Duodenal mucosa (tissue), 2 donors: ENCODE results near the gene RP2.

Experiments used
- H3K27ac ChIP-seq: one replicate; pipeline ENCODE4 v1.7.0; 2013; ENCODE audit warnings: low read depth, low read length
- H3K27me3 ChIP-seq, 2 donors: one replicate each; pipeline ENCODE4 v1.7.0; 2013; ENCODE audit warnings: low read length in 2 of 2, control low read depth in 1 of 2; ENCODE audit not compliant: insufficient read depth in 2 of 2, control insufficient read depth in 1 of 2
- H3K36me3 ChIP-seq, 2 donors: one replicate each; pipeline ENCODE4 v1.7.0; 2013; ENCODE audit warnings: low read length in 2 of 2, control low read depth in 1 of 2; ENCODE audit not compliant: insufficient read depth in 2 of 2, control insufficient read depth in 1 of 2
- H3K4me1 ChIP-seq, 2 donors: one replicate each; pipeline ENCODE4 v1.7.0; 2013; ENCODE audit warnings: low read length in 2 of 2, control low read depth in 1 of 2; ENCODE audit not compliant: insufficient read depth in 2 of 2, control insufficient read depth in 1 of 2
- H3K4me3 ChIP-seq, 2 donors: one replicate each; pipeline ENCODE4 v1.7.0; 2013; ENCODE audit warnings: low read length in 2 of 2, low read depth in 1 of 2
- H3K9ac ChIP-seq, 2 donors: one replicate each; pipeline ENCODE4 v1.7.0; 2013; ENCODE audit warnings: low read length in 2 of 2, low read depth in 1 of 2
- H3K9me3 ChIP-seq, 2 donors: one replicate each; pipeline ENCODE4 v1.7.0; 2013; ENCODE audit warnings: low read length in 2 of 2, control low read depth in 1 of 2; ENCODE audit not compliant: control insufficient read depth in 1 of 2

The RP2 gene

GRCh38 chrX:46841346-46841745 is 4.5 kb downstream of the RP2 start:
- Histone ChIP-seq H3K4me1 (peaks cover 0 to 3% of the 10 kb centered on the region in 2 donors), H3K27ac (no peak overlapping the region), H3K4me3 (no peak overlapping the region), H3K9ac (no peak overlapping the region), H3K9me3 (no peaks in the 10 kb centered on the region), H3K27me3 (no peaks in the 10 kb centered on the region), H3K36me3 (no peaks in the 10 kb centered on the region)

- no peaks in the 10 kb centered on the region for H3K36me3 ChIP-seq
These were observed 8.1 kb downstream of the RP2 start for GRCh38 chrX:46844913-46845312.

GRCh38 chrX:46849933-46850332 is 13.1 kb downstream of the RP2 start:
- Histone ChIP-seq H3K36me3 (peaks cover 0 to 7% of the 10 kb centered on the region in 2 donors), H3K4me1 (no peaks in the 10 kb centered on the region), H3K4me3 (no peak overlapping the region), H3K27ac (no peak overlapping the region), H3K9ac (no peak overlapping the region), H3K9me3 (no peaks in the 10 kb centered on the region), H3K27me3 (no peaks in the 10 kb centered on the region)

More at GRCh38 chrX:46844913-46845312, 8.1 kb downstream of the RP2 start:
- no peaks in the 10 kb centered on the region for H3K27me3 ChIP-seq
- peaks cover 0 to 3% of the 10 kb centered on the region in 2 donors for H3K4me1 ChIP-seq
- no peaks in the 10 kb centered on the region for H3K9me3 ChIP-seq
- H3K9ac ChIP-seq: no peak overlapping the region
- H3K27ac ChIP-seq: no peak overlapping the region
- H3K4me3 ChIP-seq: no peak overlapping the region

GRCh38 chrX:46850771-46851170 is 13.9 kb downstream of the RP2 start:
- Histone ChIP-seq H3K36me3 (peaks cover 0 to 10% of the 10 kb centered on the region in 2 donors), H3K27ac (no peak overlapping the region)

GRCh38 chrX:46856483-46856882 is 19.6 kb downstream of the RP2 start:
- no peak overlapping the region for H3K4me3 ChIP-seq

More at GRCh38 chrX:46850771-46851170, 13.9 kb downstream of the RP2 start:
- no peak overlapping the region for H3K4me3 ChIP-seq
- H3K9ac ChIP-seq: no peak overlapping the region
- no peaks in the 10 kb centered on the region for H3K4me1 ChIP-seq
- no peaks in the 10 kb centered on the region for H3K9me3 ChIP-seq
- no peaks in the 10 kb centered on the region for H3K27me3 ChIP-seq

GRCh38 chrX:46860557-46860956 is 23.7 kb downstream of the RP2 start:
- Histone ChIP-seq H3K9me3 (no peaks in the 10 kb centered on the region), H3K4me1 (no peaks in the 10 kb centered on the region), H3K9ac (no peak overlapping the region), H3K27ac (no peak overlapping the region), H3K27me3 (no peaks in the 10 kb centered on the region), H3K4me3 (no peak overlapping the region), H3K36me3 (peaks cover 3 to 4% of the 10 kb centered on the region in 2 donors)

More at GRCh38 chrX:46856483-46856882, 19.6 kb downstream of the RP2 start:
- Histone ChIP-seq H3K9ac (no peak overlapping the region), H3K9me3 (no peaks in the 10 kb centered on the region), H3K4me1 (no peaks in the 10 kb centered on the region), H3K36me3 (peaks cover 0 to 11% of the 10 kb centered on the region in 2 donors), H3K27me3 (no peaks in the 10 kb centered on the region), H3K27ac (no peak overlapping the region)

- H3K27ac ChIP-seq: no peak overlapping the region
These were observed 26.2 kb downstream of the RP2 start for GRCh38 chrX:46863072-46863471.

GRCh38 chrX:46864606-46865005 is 27.8 kb downstream of the RP2 start:
- peaks cover 4 to 7% of the 10 kb centered on the region in 2 donors for H3K36me3 ChIP-seq
- no peak overlapping the region for H3K27ac ChIP-seq
- no peaks in the 10 kb centered on the region for H3K27me3 ChIP-seq
- no peak overlapping the region for H3K9ac ChIP-seq
- H3K4me1 ChIP-seq: no peaks in the 10 kb centered on the region
- H3K4me3 ChIP-seq: no peak overlapping the region
- no peaks in the 10 kb centered on the region for H3K9me3 ChIP-seq

More at GRCh38 chrX:46863072-46863471, 26.2 kb downstream of the RP2 start:
- Histone ChIP-seq H3K36me3 (peaks cover 4 to 7% of the 10 kb centered on the region in 2 donors), H3K27me3 (no peaks in the 10 kb centered on the region), H3K9me3 (no peaks in the 10 kb centered on the region), H3K4me3 (no peak overlapping the region), H3K9ac (no peak overlapping the region), H3K4me1 (no peaks in the 10 kb centered on the region)

- no peaks in the 10 kb centered on the region for H3K9me3 ChIP-seq
- H3K36me3 ChIP-seq: peaks cover 4 to 7% of the 10 kb centered on the region in 2 donors
- H3K4me3 ChIP-seq: no peak overlapping the region
- H3K4me1 ChIP-seq: no peaks in the 10 kb centered on the region
- no peaks in the 10 kb centered on the region for H3K27me3 ChIP-seq
- no peak overlapping the region for H3K27ac ChIP-seq
- H3K9ac ChIP-seq: no peak overlapping the region
These were observed 28.4 kb downstream of the RP2 start for GRCh38 chrX:46865281-46865680.

GRCh38 chrX:46866726-46867125 is 29.9 kb downstream of the RP2 start:
- no peak overlapping the region for H3K4me3 ChIP-seq
- no peaks in the 10 kb centered on the region for H3K27me3 ChIP-seq
- no peaks in the 10 kb centered on the region for H3K9me3 ChIP-seq
- no peak overlapping the region for H3K27ac ChIP-seq
- H3K36me3 ChIP-seq: peaks cover 4 to 5% of the 10 kb centered on the region in 2 donors
- H3K9ac ChIP-seq: no peak overlapping the region
- H3K4me1 ChIP-seq: no peaks in the 10 kb centered on the region

GRCh38 chrX:46873746-46874145 is 36.9 kb downstream of the RP2 start:
- no peak overlapping the region for H3K4me3 ChIP-seq
- H3K4me1 ChIP-seq: no peaks in the 10 kb centered on the region
- no peaks in the 10 kb centered on the region for H3K36me3 ChIP-seq
- H3K27me3 ChIP-seq: no peaks in the 10 kb centered on the region
- H3K27ac ChIP-seq: no peak overlapping the region
- H3K9me3 ChIP-seq: no peaks in the 10 kb centered on the region
- H3K9ac ChIP-seq: no peak overlapping the region
